ENCODE measurements around the gene HOXC11. TPM values are rescaled to one million over a fixed set of nuclear protein-coding genes. Genes with fewer than 3 reads are reported as not detected.

The HOXC11 gene
- polyA plus RNA-seq, 5 donors, result 0.40 TPM; not detected in 4

- DNase-seq, result no peak
Measured at GRCh38 chr12:53972152-53972702, 699 bp upstream of the HOXC11 start.

- no peak for DNase-seq
Measured at GRCh38 chr12:53973236-53974042, 513 bp downstream of the HOXC11 start.

GRCh38 chr12:53974084-53975063 is 1.4 kb downstream of the HOXC11 start, which contains the start of gene HOTAIR:
Gene HOTAIR, minus strand, starts transcription at chr12:53974954.
- no peak for DNase-seq

- DNase-seq, result no peak
Measured at GRCh38 chr12:53975064-53975471, 2.1 kb downstream of the HOXC11 start.

GRCh38 chr12:53975479-53976152 is 2.7 kb downstream of the HOXC11 start:
- DNase-seq, result no peak

- peak in 1 of 2 donors; percentile 48 for DNase-seq
Measured at GRCh38 chr12:53976172-53976822, 3.4 kb downstream of the HOXC11 start.

- DNase-seq, result no peak
Measured at GRCh38 chr12:53976823-53977595, 4.1 kb downstream of the HOXC11 start.

- DNase-seq, result no peak
Measured at GRCh38 chr12:53977596-53978445, 4.9 kb downstream of the HOXC11 start.

GRCh38 chr12:53978477-53979356 is 5.8 kb downstream of the HOXC11 start:
- DNase-seq, result no peak

- no peak for DNase-seq
Measured at GRCh38 chr12:53980104-53980801, 7.3 kb downstream of the HOXC11 start.

- DNase-seq, result no peak
Measured at GRCh38 chr12:53980802-53981496, 8.0 kb downstream of the HOXC11 start.

- DNase-seq, result no peak
Measured at GRCh38 chr12:53981634-53982565, 9.0 kb downstream of the HOXC11 start.

GRCh38 chr12:53982648-53983567 is 10.0 kb downstream of the HOXC11 start:
- no peak for DNase-seq

- DNase-seq, result no peak
Measured at GRCh38 chr12:53983568-53983949, 10.6 kb downstream of the HOXC11 start.

Measured in right lung (tissue), 5 donors.